ENCODE data around the gene FSTL5. TPM values are rescaled to one million over a fixed set of nuclear protein-coding genes. Genes with fewer than 3 reads are reported as not detected.

FSTL5 gene
- total RNA-seq, 1 experiment from 2014 or later, result not detected

- H3K27ac Mint-ChIP-seq, result peak overlapping the region; percentile 76 to 91 (median 86); a peak in 6 of 7 replicates
- H3K4me1 ChIP-seq (ENCODE audit: insufficient read depth, low read length), result peaks cover 3% of the 10 kb centered on the region; the same call in 1 of the 2 replicates
- no peak overlapping the region for H3K9ac ChIP-seq (ENCODE audit: extremely low read depth, insufficient read length, low read length)
- TF ChIP-seq CTCF (conservative IDR thresholded peaks at IDR 0.05), result no peak
- H3K27ac ChIP-seq (ENCODE audit: insufficient read length, low read depth, low read length), result peak overlapping the region; percentile 10
- no peak overlapping the region for H2BK12ac ChIP-seq (ENCODE audit: insufficient read length, low read depth, low read length)
- H3K4me1 Mint-ChIP-seq, result peaks cover 14 to 21% of the 10 kb centered on the region in 2 experiments
- H4K8ac ChIP-seq (replicated peaks; ENCODE audit: insufficient read length, low read depth, low read length), result no peak overlapping the region
- no peaks in the 10 kb centered on the region for H3K79me1 ChIP-seq (ENCODE audit: insufficient read depth, low read depth, low read length, poor library complexity, severe bottlenecking)
- no peak overlapping the region for H3T11ph ChIP-seq (ENCODE audit: low read length)
- H3K23ac ChIP-seq (ENCODE audit: insufficient read length, low read depth, low read length), result no peak overlapping the region
- H2AFZ ChIP-seq (ENCODE audit: low read length), result no peak overlapping the region
- H4K20me1 ChIP-seq (ENCODE audit: control insufficient read depth, insufficient read depth, insufficient read length), result no peaks in the 10 kb centered on the region
- no peak overlapping the region for H3K18ac ChIP-seq (ENCODE audit: insufficient read length, low read depth, low read length)
- no peaks in the 10 kb centered on the region for H3K27me3 ChIP-seq (ENCODE audit: insufficient read depth, low read length)
- no peak overlapping the region for H2BK15ac ChIP-seq (ENCODE audit: low read depth, low read length)
- DNase-seq, result peak; percentile 34
- no peak overlapping the region for H4K5ac ChIP-seq (ENCODE audit: insufficient read length, low read depth, low read length)
- no peak overlapping the region for H2BK20ac ChIP-seq (ENCODE audit: low read depth, low read length, poor library complexity, severe bottlenecking)
- H3K27me3 Mint-ChIP-seq (ENCODE audit: low read depth), result no peaks in the 10 kb centered on the region
- no peaks in the 10 kb centered on the region; a peak in 1 of 5 replicates for H3K9me3 Mint-ChIP-seq
- H3K79me2 ChIP-seq (ENCODE audit: insufficient read depth, low read length), result no peaks in the 10 kb centered on the region
- no peak overlapping the region for H2AK5ac ChIP-seq (ENCODE audit: insufficient read length, low read length)
- H3K14ac ChIP-seq (ENCODE audit: insufficient read depth, low read length), result no peak overlapping the region
- peaks cover 0 to under 1% (median under 1%) of the 10 kb centered on the region in 3 experiments; a peak in 2 of 7 replicates for H3K36me3 Mint-ChIP-seq (ENCODE audit: insufficient read depth in 1 of 3, low read depth in 3 of 3)
- H3K4ac ChIP-seq (ENCODE audit: low read depth, low read length), result no peak overlapping the region
- no peak overlapping the region for H2BK5ac ChIP-seq (ENCODE audit: insufficient read length, low read length)
- no peak overlapping the region for H3K56ac ChIP-seq (ENCODE audit: insufficient read length, low read depth, low read length)
- H3K23me2 ChIP-seq (ENCODE audit: insufficient read length, low read depth, low read length, poor library complexity, severe bottlenecking), result no peaks in the 10 kb centered on the region
- no peak overlapping the region for H3K4me3 Mint-ChIP-seq
- whole genome bisulfite sequencing (ENCODE audit: extremely low coverage, insufficient read length, low lambda C conversion rate), result no CpG with 5 or more reads among the region's 2 CpGs
- no peak overlapping the region for H3K4me2 ChIP-seq (ENCODE audit: insufficient read depth, insufficient read length, low read length)
- H2BK120ac ChIP-seq (ENCODE audit: low read depth, low read length, poor library complexity, severe bottlenecking), result no peak overlapping the region
- no peaks in the 10 kb centered on the region for H3K9me3 ChIP-seq (ENCODE audit: control insufficient read depth, low read depth, low read length)
- H4K91ac ChIP-seq (ENCODE audit: insufficient read length, low read depth, low read length), result no peak overlapping the region
Measured at GRCh38 chr4:162061214-162061613, 102.6 kb downstream of the FSTL5 start.

Measured in H9 (cell line).